Stimulated activated CD8-positive, alpha-beta memory T cell treated with anti-CD3 and anti-CD28 coated beads, Interleukin-12 subunit alpha, Interleukin-12 subunit beta, amount 100 ng/mL, for 1 hour (primary cell): ENCODE data around the gene RAPGEF2.
"Not testable (repeated sequence)": the region's sequence is repeated elsewhere in the genome, so short reads cannot be mapped to it uniquely, and the experiment has no call there.

Experiments
- DNase-seq: peaks from one replicate; pipeline ENCODE4 v3.0.0-alpha.2; 2020; ENCODE audit warnings: low read depth

Gene RAPGEF2

GRCh38 chr4:159098482-159099127 lies 4.3 kb upstream of the RAPGEF2 start:
- DNase-seq = no peak

- DNase-seq = no peak
Measured at GRCh38 chr4:159101988-159102621, 774 bp upstream of the RAPGEF2 start.

- no peak for DNase-seq
Measured at GRCh38 chr4:159103384-159103990, 608 bp downstream of the RAPGEF2 start.

- DNase-seq = no peak
Measured at GRCh38 chr4:159104694-159105414, 2.0 kb downstream of the RAPGEF2 start.

GRCh38 chr4:159105761-159106243 lies 2.9 kb downstream of the RAPGEF2 start:
- no peak for DNase-seq

GRCh38 chr4:159106636-159107035 lies 3.8 kb downstream of the RAPGEF2 start:
- DNase-seq = no peak

- DNase-seq = no peak
Measured at GRCh38 chr4:159107203-159107925, 4.5 kb downstream of the RAPGEF2 start.

GRCh38 chr4:159108124-159108523 lies 5.2 kb downstream of the RAPGEF2 start:
- no peak for DNase-seq

GRCh38 chr4:159110961-159111360 lies 8.1 kb downstream of the RAPGEF2 start:
- no peak for DNase-seq

GRCh38 chr4:159111416-159111815 lies 8.5 kb downstream of the RAPGEF2 start:
- DNase-seq = no peak

GRCh38 chr4:159113366-159113765 lies 10.5 kb downstream of the RAPGEF2 start:
- DNase-seq = not testable (repeated sequence)

GRCh38 chr4:159116098-159116497 lies 13.2 kb downstream of the RAPGEF2 start:
- not testable (repeated sequence) for DNase-seq

GRCh38 chr4:159116693-159117092 lies 13.8 kb downstream of the RAPGEF2 start:
- not testable (repeated sequence) for DNase-seq

GRCh38 chr4:159117564-159117963 lies 14.7 kb downstream of the RAPGEF2 start:
- DNase-seq = no peak

- DNase-seq = no peak
Measured at GRCh38 chr4:159117968-159118367, 15.1 kb downstream of the RAPGEF2 start.

- DNase-seq = no peak
Measured at GRCh38 chr4:159121371-159121770, 18.5 kb downstream of the RAPGEF2 start.

- DNase-seq = no peak
Measured at GRCh38 chr4:159126716-159127115, 23.8 kb downstream of the RAPGEF2 start.

GRCh38 chr4:159127745-159128518 lies 25.1 kb downstream of the RAPGEF2 start:
- DNase-seq = no peak

GRCh38 chr4:159129814-159130550 lies 27.1 kb downstream of the RAPGEF2 start:
- no peak for DNase-seq

- DNase-seq = no peak
Measured at GRCh38 chr4:159131564-159131963, 28.7 kb downstream of the RAPGEF2 start.
